ENCODE data around the gene KCND3.

DNA sequence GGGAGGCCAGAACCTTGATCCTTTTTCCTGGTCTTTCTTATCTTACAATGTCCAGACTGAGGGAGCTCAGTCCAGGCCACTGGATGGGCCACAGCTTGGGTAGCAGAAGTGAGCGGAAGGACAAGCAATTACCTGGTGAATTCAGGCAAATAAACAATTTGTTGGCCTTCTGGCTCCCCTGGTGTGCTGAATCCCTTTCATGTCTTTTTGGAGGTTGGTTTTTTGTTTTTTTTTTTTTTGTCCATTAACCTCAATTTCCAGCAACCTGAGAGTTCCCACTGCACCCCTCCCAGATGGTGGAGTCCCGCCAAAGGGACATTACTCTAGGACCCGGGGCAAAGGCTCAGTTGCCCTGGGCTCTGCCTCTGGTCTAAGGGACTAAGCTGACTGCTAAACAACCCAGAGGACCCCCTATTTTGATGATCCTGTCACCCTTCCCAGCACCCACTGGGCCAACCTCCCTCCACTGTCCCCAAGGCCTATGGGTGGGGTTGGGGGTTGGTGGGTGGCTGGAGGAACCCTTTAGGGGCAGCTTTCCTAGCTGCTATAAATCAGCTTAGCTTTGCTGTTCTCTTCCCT lies 85.5 kb downstream of the KCND3 start:
- TF ChIP-seq POLR2A (IDR thresholded peaks at IDR 0.05), result no peak
- TF ChIP-seq, protein P1, sequence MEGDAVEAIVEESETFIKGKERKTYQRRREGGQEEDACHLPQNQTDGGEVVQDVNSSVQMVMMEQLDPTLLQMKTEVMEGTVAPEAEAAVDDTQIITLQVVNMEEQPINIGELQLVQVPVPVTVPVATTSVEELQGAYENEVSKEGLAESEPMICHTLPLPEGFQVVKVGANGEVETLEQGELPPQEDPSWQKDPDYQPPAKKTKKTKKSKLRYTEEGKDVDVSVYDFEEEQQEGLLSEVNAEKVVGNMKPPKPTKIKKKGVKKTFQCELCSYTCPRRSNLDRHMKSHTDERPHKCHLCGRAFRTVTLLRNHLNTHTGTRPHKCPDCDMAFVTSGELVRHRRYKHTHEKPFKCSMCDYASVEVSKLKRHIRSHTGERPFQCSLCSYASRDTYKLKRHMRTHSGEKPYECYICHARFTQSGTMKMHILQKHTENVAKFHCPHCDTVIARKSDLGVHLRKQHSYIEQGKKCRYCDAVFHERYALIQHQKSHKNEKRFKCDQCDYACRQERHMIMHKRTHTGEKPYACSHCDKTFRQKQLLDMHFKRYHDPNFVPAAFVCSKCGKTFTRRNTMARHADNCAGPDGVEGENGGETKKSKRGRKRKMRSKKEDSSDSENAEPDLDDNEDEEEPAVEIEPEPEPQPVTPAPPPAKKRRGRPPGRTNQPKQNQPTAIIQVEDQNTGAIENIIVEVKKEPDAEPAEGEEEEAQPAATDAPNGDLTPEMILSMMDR (IDR thresholded peaks at IDR 0.05), result no peak

All from thyroid gland (tissue), 4 donors.